Amniotic epithelial cell (primary cell): ENCODE data around the gene HLX.

Experiments
- DNase-seq: peaks from one replicate; pipeline ENCODE4 v3.0.0-alpha.2; 2010; ENCODE audit warnings: low read depth

HLX gene

GRCh38 chr1:220925707-220926106, 46.5 kb downstream of the HLX start:
- DNase-seq: peak; percentile 36

DNA sequence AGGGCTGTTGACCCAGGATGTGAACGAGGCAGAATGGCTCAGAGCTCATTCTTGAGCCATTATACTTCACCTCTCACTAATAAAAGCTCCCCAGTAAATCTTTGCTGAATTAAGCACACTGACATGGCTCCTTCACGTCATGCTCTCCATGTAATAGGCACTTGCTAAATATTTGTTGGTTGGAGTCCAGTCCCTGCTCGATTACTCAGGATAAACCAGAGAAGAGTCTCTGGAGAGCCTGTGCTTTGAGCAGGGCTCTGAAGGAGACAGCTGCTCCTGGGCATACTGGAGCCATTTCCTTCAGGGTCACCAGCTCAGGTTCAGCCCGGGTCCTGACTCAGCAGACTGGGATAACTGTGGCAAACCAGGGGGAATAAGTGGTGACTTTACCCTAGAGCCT, 46.9 kb downstream of the HLX start:
- DNase-seq: peak; percentile 31

- DNase-seq: peak; percentile 6
Measured at GRCh38 chr1:220927442-220927841, 48.2 kb downstream of the HLX start.

DNA sequence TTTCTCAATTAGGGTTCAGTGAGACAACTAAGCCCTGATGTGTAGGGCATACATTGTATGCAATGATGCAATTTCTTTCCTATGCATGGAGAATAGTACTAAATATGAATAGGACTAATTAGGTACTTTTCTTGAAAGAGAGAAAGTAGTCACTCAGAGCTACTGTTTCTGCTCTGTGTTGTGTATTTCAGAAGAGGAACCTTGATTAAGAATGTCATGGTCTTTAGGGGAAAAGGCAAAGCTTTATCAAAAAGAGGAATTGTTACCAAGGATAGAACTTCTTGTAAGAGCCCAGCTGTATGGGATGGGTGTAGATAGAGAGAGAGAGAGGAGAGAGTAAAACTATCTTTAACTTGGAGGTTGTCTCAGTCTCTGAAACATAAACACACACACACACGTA, 49.1 kb downstream of the HLX start:
- no peak for DNase-seq

DNA sequence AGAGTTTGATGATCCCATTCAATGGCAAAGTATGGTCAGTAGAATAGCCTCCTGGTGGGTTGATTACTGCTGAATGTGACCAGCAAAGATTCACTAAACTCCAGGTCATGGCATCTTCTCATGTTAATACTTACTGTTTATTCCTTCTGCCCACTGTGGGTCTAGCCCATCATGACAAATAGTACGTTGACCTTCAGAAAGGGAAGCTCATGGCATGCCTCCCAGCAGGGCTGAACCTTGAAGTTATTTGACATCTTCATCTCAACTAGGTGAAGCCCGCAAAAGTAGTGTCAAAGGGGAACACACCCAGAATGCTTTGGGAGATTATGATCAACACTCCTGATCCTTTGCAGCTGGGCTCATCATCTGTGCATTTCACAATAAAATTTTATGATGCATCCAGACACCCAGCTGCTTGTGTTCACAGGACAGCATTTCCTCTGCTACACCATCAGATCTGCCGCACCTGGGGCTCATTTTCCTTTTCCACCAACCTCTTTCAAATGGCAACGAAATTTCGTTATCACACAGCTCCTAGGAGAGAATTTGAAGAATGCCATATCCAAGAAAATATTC, 49.6 kb downstream of the HLX start:
- peak; percentile 38 for DNase-seq

- DNase-seq: no peak
Measured at GRCh38 chr1:220929304-220929703, 50.1 kb downstream of the HLX start.
